Esophagus squamous epithelium (tissue), 4 donors: ENCODE results near the gene TUBA1B.

ENCODE experiments used
- POLR2A ChIP-seq, 4 donors: fragments of 450-650 bp; IDR thresholded peaks; one replicate each; pipeline ENCODE4 v1.6.1; 2017; ENCODE audit warnings: antibody characterized with exemption in 4 of 4, mild to moderate bottlenecking in 4 of 4, moderate library complexity in 3 of 4
- TF ChIP-seq, protein P1 (sequence below), 6 experiments: fragments of 450-650 bp in 4 of 6; fragments of 200-600 bp in 2 of 6; sonication (generic) in 2 of 6; IDR thresholded peaks; one replicate each; pipeline ENCODE4 v1.5.1; 2016 to 2019; ENCODE audit warnings: antibody characterized with exemption in 6 of 6, mild to moderate bottlenecking in 4 of 6, moderate library complexity in 4 of 6

DNA sequence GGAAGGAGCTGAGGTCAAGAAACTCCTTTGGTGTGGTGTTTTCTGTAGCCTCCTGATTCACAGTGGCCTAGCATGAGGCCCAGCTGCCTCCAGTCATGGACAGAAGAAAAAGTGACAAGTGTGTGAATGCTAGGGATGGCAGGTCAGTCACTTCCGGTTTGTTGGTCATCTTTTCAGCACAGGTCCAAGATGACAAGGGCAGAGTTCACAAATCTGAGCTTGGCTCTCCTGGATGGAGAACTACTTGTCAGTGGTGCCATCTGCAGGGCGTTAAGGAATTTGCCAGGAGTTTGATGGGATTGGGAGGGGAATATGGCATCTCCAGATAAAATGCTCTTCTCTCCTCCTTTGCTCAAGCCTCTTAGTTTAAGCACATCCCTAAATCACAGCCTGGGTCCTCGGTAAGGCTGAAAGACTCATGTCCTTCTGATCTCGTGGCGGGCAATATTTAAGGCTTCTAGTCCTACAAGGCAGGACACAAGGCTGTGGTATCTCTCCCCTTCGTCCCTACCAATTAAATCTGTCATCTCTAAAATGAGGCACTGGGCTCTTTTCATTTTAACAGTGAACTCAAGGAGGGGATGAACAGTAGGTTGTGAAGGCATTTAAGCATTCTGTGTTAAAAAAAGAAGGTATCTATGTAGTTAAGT, 10.0 kb downstream of the TUBA1B start:
- TF ChIP-seq POLR2A (IDR thresholded peaks at IDR 0.05) = no peak
- TF ChIP-seq, protein P1, sequence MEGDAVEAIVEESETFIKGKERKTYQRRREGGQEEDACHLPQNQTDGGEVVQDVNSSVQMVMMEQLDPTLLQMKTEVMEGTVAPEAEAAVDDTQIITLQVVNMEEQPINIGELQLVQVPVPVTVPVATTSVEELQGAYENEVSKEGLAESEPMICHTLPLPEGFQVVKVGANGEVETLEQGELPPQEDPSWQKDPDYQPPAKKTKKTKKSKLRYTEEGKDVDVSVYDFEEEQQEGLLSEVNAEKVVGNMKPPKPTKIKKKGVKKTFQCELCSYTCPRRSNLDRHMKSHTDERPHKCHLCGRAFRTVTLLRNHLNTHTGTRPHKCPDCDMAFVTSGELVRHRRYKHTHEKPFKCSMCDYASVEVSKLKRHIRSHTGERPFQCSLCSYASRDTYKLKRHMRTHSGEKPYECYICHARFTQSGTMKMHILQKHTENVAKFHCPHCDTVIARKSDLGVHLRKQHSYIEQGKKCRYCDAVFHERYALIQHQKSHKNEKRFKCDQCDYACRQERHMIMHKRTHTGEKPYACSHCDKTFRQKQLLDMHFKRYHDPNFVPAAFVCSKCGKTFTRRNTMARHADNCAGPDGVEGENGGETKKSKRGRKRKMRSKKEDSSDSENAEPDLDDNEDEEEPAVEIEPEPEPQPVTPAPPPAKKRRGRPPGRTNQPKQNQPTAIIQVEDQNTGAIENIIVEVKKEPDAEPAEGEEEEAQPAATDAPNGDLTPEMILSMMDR (IDR thresholded peaks at IDR 0.05) = peak in 5 of 6 experiments; percentile 43 to 62 (median 49)
